H1 (cell line): ENCODE data around the gene CTSL. TPM values are rescaled to one million over a fixed set of nuclear protein-coding genes. Genes with fewer than 3 reads are reported as not detected.

Experiments
- CTCF ChIA-PET: fragments of 300-600 bp; sonication (Branson Sonifier 250); formaldehyde crosslinking; loops from one replicate; lab custom pipeline; 2021; ENCODE audit not compliant: partially characterized antibody; lab: Charles Lee
- POLR2A ChIA-PET: fragments of 300-600 bp; sonication (Branson Sonifier 250); formaldehyde crosslinking; loops from one replicate; lab custom pipeline; 2021; ENCODE audit warnings: inconsistent platforms; ENCODE audit not compliant: partially characterized antibody; lab: Charles Lee
- DNase-seq, 2 experiments: peaks; one replicate each; pipeline versions ENCODE4 v3.0.0 to v3.0.0-alpha.2; 2010 to 2022; ENCODE audit warnings: low spot score in 2 of 2, low read depth in 1 of 2, mixed read lengths in 1 of 2
- FAIRE-seq: peaks from 2 replicates; lab custom pipeline; 2011; peaks lifted over from hg19 to GRCh38; lab: Jason Lieb, UNC
- H2AFZ ChIP-seq: 2 replicates; pipeline ENCODE4 v1.8.1; 2012; ENCODE audit warnings: low read length, inconsistent platforms
- H2AK5ac ChIP-seq: 2 replicates; pipeline ENCODE4 v1.6.1; 2013; ENCODE audit warnings: low read depth, low read length
- H2BK120ac ChIP-seq: replicated peaks from 2 replicates; pipeline ENCODE3; 2013; ENCODE audit warnings: low read depth, low read length, inconsistent platforms
- H2BK12ac ChIP-seq: 2 replicates; pipeline ENCODE4 v1.6.1; 2013; ENCODE audit warnings: low read depth, low read length
- H2BK15ac ChIP-seq: 2 replicates; pipeline ENCODE4 v1.6.1; 2013; ENCODE audit warnings: low read length
- H2BK20ac ChIP-seq: 2 replicates; pipeline ENCODE4 v1.6.1; 2013; ENCODE audit warnings: low read length
- H2BK5ac ChIP-seq: 2 replicates; pipeline ENCODE4 v1.6.1; 2013; ENCODE audit warnings: low read depth, low read length
- H3K14ac ChIP-seq: 2 replicates; pipeline ENCODE4 v1.6.1; 2013; ENCODE audit warnings: inconsistent platforms; ENCODE audit not compliant: insufficient read length
- H3K18ac ChIP-seq: 2 replicates; pipeline ENCODE4 v1.6.1; 2013; ENCODE audit warnings: low read length; ENCODE audit errors: extremely low read depth
- H3K23ac ChIP-seq: 2 replicates; pipeline ENCODE4 v1.6.1; 2013; ENCODE audit warnings: inconsistent platforms; ENCODE audit not compliant: insufficient read length
- H3K23me2 ChIP-seq: 2 replicates; pipeline ENCODE4 v1.6.1; 2013; ENCODE audit warnings: low read depth, low read length
- H3K27ac ChIP-seq: 2 replicates; pipeline ENCODE4 v1.6.1; 2011; ENCODE audit warnings: low read depth, low read length, inconsistent platforms
- H3K27me3 ChIP-seq, 4 experiments: replicated peaks in 1 of 4; 1 replicate in 1 of 4; 2 replicates in 3 of 4; pipeline versions ENCODE4 v1.6.1 to v1.8.1; 2011 to 2013; ENCODE audit warnings: low read length in 3 of 4, mild to moderate bottlenecking in 3 of 4, inconsistent platforms in 2 of 4, mixed read lengths in 2 of 4, moderate library complexity in 1 of 4; ENCODE audit not compliant: control insufficient read depth in 3 of 4, insufficient read depth in 3 of 4; ENCODE audit errors: extremely low read depth in 1 of 4
- H3K36me3 ChIP-seq, 4 experiments: 2 replicates each; pipeline versions ENCODE4 v1.6.1 to v1.8.1; 2011 to 2013; ENCODE audit warnings: mild to moderate bottlenecking in 4 of 4, low read length in 3 of 4, moderate library complexity in 2 of 4, control low read depth in 1 of 4, inconsistent platforms in 1 of 4; ENCODE audit not compliant: insufficient read depth in 4 of 4, control insufficient read depth in 2 of 4
- H3K4ac ChIP-seq: replicated peaks from 2 replicates; pipeline ENCODE3; 2013; ENCODE audit warnings: low read length, low read depth, mixed read lengths, inconsistent platforms; ENCODE audit not compliant: insufficient read length
- H3K4me1 ChIP-seq, 4 experiments: replicated peaks in 1 of 4; 1 replicate in 1 of 4; 2 replicates in 3 of 4; pipeline versions ENCODE4 v1.6.1 to v1.8.1; 2011 to 2013; ENCODE audit warnings: low read length in 3 of 4, inconsistent platforms in 2 of 4, mixed read lengths in 1 of 4; ENCODE audit not compliant: insufficient read depth in 4 of 4, control insufficient read depth in 3 of 4
- H3K4me2 ChIP-seq, 2 experiments: 2 replicates each; pipeline versions ENCODE4 v1.6.1 to v1.8.1; 2011 to 2013; ENCODE audit warnings: low read depth in 2 of 2, low read length in 2 of 2, control low read depth in 1 of 2, inconsistent platforms in 1 of 2, mild to moderate bottlenecking in 1 of 2; ENCODE audit not compliant: insufficient read depth in 1 of 2
- H3K4me3 ChIP-seq, 4 experiments: fragments of 200-600, 300-600 bp in 1 of 4; sonication (generic), shearing (Covaris generic), sonication (Bioruptor Twin) in 1 of 4; 2 replicates each; pipeline versions ENCODE4 v1.5.1 to v1.8.1; 2011 to 2016; ENCODE audit warnings: low read length in 4 of 4, low read depth in 3 of 4, control low read depth in 2 of 4, inconsistent platforms in 2 of 4, mild to moderate bottlenecking in 2 of 4, mixed read lengths in 1 of 4, moderate library complexity in 1 of 4; ENCODE audit not compliant: insufficient read depth in 2 of 4; ENCODE audit errors: extremely low read depth in 1 of 4
- H3K56ac ChIP-seq: replicated peaks from 2 replicates; pipeline ENCODE3; 2013; ENCODE audit warnings: low read depth, mild to moderate bottlenecking, mixed read lengths, low read length, inconsistent platforms; ENCODE audit not compliant: insufficient read length
- H3K79me1 ChIP-seq: 2 replicates; pipeline ENCODE4 v1.6.1; 2013; ENCODE audit warnings: low read depth, low read length, control low read depth
- H3K79me2 ChIP-seq, 2 experiments: 2 replicates each; pipeline versions ENCODE4 v1.6.1 to v1.8.1; 2012 to 2013; ENCODE audit warnings: low read length in 2 of 2, mild to moderate bottlenecking in 2 of 2, inconsistent platforms in 1 of 2; ENCODE audit not compliant: insufficient read depth in 2 of 2, control insufficient read depth in 1 of 2
- H3K9ac ChIP-seq, 4 experiments: replicated peaks in 1 of 4; 1 replicate in 1 of 4; 2 replicates in 3 of 4; pipeline versions ENCODE4 v1.6.1 to v1.8.1; 2011 to 2013; ENCODE audit warnings: low read depth in 3 of 4, low read length in 3 of 4, control low read depth in 2 of 4, mild to moderate bottlenecking in 2 of 4, moderate library complexity in 2 of 4, inconsistent platforms in 1 of 4; ENCODE audit errors: extremely low read depth in 1 of 4
- H3K9me3 ChIP-seq, 2 experiments: 2 replicates each; pipeline versions ENCODE4 v1.6.1 to v1.8.1; 2012 to 2013; ENCODE audit warnings: mild to moderate bottlenecking in 2 of 2, moderate library complexity in 2 of 2, control low read depth in 1 of 2, inconsistent platforms in 1 of 2, low read depth in 1 of 2, low read length in 1 of 2, mixed read lengths in 1 of 2; ENCODE audit not compliant: insufficient read depth in 2 of 2
- H4K20me1 ChIP-seq, 2 experiments: replicated peaks in 1 of 2; 2 replicates each; pipeline versions ENCODE3 to v1.8.1; 2011 to 2013; ENCODE audit warnings: inconsistent platforms in 2 of 2, low read length in 2 of 2, mild to moderate bottlenecking in 1 of 2; ENCODE audit not compliant: insufficient read depth in 2 of 2, control insufficient read depth in 1 of 2
- H4K5ac ChIP-seq: 2 replicates; pipeline ENCODE4 v1.6.1; 2013; ENCODE audit warnings: low read length, low read depth, mixed read lengths, inconsistent platforms; ENCODE audit not compliant: insufficient read length
- H4K8ac ChIP-seq: 2 replicates; pipeline ENCODE4 v1.8.0; 2013; ENCODE audit warnings: mild to moderate bottlenecking, moderate library complexity, low read length, inconsistent platforms; ENCODE audit not compliant: insufficient read depth; ENCODE audit errors: extremely low read depth
- H4K91ac ChIP-seq: replicated peaks from 2 replicates; pipeline ENCODE3; 2013; ENCODE audit warnings: low read length, mixed read lengths, inconsistent platforms; ENCODE audit not compliant: insufficient read length
- WGBS, 2 experiments: shearing (Covaris generic) in 1 of 2; methylation state at CpG; one replicate each; pipeline versions ENCODE4 v1.1.6 to v1.1.7; 2013 to 2015; ENCODE audit warnings: low lambda C conversion rate in 2 of 2, mixed read lengths in 2 of 2, inconsistent platforms in 1 of 2, low coverage in 1 of 2, missing lambda C conversion rate in 1 of 2; ENCODE audit not compliant: insufficient replicate concordance in 2 of 2, insufficient coverage in 1 of 2, insufficient read length in 1 of 2; ENCODE audit errors: extremely low coverage in 1 of 2, missing lambda C conversion rate in 1 of 2; 5-methylcytosine and 5-hydroxymethylcytosine counted together
- polyA plus RNA-seq, 7 experiments: library from polyadenylated mRNA; depleted of rRNA in 3 of 7; stranded (reverse) in 5 of 7; unstranded in 2 of 7; fragments of >200 nt in 5 of 7; fragments of 200-250 nt in 2 of 7; gene quantifications; 1 replicate in 5 of 7; 2 replicates in 1 of 7; 4 replicates in 1 of 7; pipeline versions ENCODE4 v1.2.1 to v1.2.3, GENCODE V29; 2011 to 2013; ENCODE audit warnings: missing spikeins in 2 of 7, mixed read lengths in 2 of 7
- total RNA-seq: library from RNA; stranded (reverse); fragmentation: NEBNext Ultra II Directional; extraction: Animal tissue kit (Norgen Biotek cat#: 25700); gene quantifications from 2 replicates; pipeline ENCODE4 v1.2.1, GENCODE V29; 2021

Gene CTSL
- total and polyA plus RNA-seq, 2 of the 8 experiments (the other 6 are each of a cell fraction or from before 2014, with no cell fraction given): 34.2 to 38.2 TPM

GRCh38 chr9:87703636-87704276 lies 22.2 kb upstream of the CTSL start:
- no peak overlapping the region for H3K4me2 ChIP-seq
- H3K4me3 ChIP-seq: no peak overlapping the region
- H3K9me3 ChIP-seq: no peaks in the 10 kb centered on the region
- no peak overlapping the region for H2BK120ac ChIP-seq
- H4K20me1 ChIP-seq: peaks cover 0 to 2% of the 10 kb centered on the region in 2 experiments
- H2BK12ac ChIP-seq: no peak overlapping the region
- WGBS, 2 experiments: 96% methylated on average over 7 of the region's 7 CpGs; no CpG with 5 or more reads in 1 of the 2 experiments
- 0 out of 7 replicates have a peak, but pooled peaks cover 0 to 4% (median 0%) of the 10 kb centered on the region in 4 experiments for H3K4me1 ChIP-seq
- H3K27me3 ChIP-seq: no peaks in the 10 kb centered on the region
- no peak overlapping the region for H3K27ac ChIP-seq
- no peak overlapping the region for H3K9ac ChIP-seq
- ChIA-PET CTCF (interaction anchor here (1.2 to 3.1 kb wide), 3 partner anchors 18 to 131 kb away, joined by 4 to 14 read pairs (median 5); no protein-coding TSS in a partner anchor), POLR2A (no interaction called here)
- H3K36me3 ChIP-seq: peaks cover 24 to 80% (median 45%) of the 10 kb centered on the region in 4 experiments
- no peak for DNase-seq
- H3K79me2 ChIP-seq: no peaks in the 10 kb centered on the region
- H2BK5ac ChIP-seq: no peak overlapping the region
- H3K56ac ChIP-seq: no peak overlapping the region
- no peak overlapping the region for H3K18ac ChIP-seq
- no peak overlapping the region for H2AK5ac ChIP-seq
- H4K8ac ChIP-seq: no peak overlapping the region
- no peak for FAIRE-seq
- H3K14ac ChIP-seq: no peak overlapping the region
- no peaks in the 10 kb centered on the region for H3K23me2 ChIP-seq
- H4K91ac ChIP-seq: no peak overlapping the region
- H2BK15ac ChIP-seq: no peak overlapping the region
- H3K23ac ChIP-seq: no peak overlapping the region
- no peak overlapping the region for H3K4ac ChIP-seq
- H4K5ac ChIP-seq: no peak overlapping the region
- H3K79me1 ChIP-seq: no peaks in the 10 kb centered on the region
- no peak overlapping the region for H2BK20ac ChIP-seq
- no peak overlapping the region for H2AFZ ChIP-seq
